SHP77 (cell line): ENCODE data around the gene FUT3.
A peak's percentile ranks its signal among the peaks of the same experiment; 100 is the strongest.
"Not testable (repeated sequence)": the region's sequence is repeated elsewhere in the genome, so short reads cannot be mapped to it uniquely, and the experiment has no call there.

Source experiments
- DNase-seq, 2 experiments: peaks; one replicate each; lab custom pipeline; 2025; lab: John Stamatoyannopoulos, UW

FUT3 gene

GRCh38 chr19:5844456-5845433 lies 6.5 kb downstream of the FUT3 start:
- DNase-seq, result no peak

GRCh38 chr19:5843295-5843927 lies 7.8 kb downstream of the FUT3 start:
- DNase-seq, result no peak

- not testable (repeated sequence) for DNase-seq
Observed at GRCh38 chr19:5841735-5842111, 9.5 kb downstream of the FUT3 start.

DNA sequence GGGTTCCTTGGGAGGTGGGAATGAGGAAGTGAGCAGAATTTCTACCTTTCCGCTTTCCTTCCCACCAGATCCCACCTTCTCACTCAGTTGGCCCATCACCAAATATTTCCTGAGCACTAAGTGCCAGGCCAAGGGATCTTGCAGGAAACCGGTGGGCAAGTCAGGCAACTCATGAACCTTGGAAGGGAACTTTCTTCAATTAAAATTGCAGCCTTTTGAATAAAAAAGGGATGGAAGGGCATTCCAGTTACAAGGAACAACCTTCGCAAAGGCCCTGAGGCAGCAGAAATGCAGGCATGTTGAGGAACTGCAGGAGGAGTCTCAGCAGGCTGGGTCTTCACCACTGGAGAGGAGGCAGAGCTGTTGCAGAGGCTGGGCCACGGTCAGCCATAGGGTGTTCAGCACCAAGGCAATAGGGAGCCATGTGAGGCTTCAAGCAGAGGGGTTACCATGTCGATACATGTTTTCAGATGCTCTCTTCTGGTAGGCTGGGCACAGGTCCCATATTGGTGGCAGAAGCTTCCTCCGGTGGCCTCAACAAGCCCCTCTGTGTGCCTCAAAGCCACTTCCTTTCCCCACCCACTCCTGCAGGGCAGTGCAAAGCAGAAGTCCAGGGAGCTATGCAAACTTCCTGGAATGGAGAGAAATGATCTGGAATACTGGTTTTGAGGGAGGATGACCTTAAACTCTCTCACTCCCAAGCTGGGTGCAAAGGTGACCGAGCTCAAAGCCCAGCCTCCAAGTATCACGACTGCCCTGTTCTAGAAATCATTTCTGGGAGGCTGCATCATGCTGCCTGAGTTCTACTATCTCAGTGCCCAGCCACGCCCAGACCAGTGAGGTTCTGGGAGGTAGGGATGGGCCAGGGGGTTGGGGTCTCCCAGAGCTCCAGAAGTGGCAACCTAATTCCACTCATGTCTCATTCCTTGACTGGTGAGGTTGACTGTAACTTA lies 11.9 kb downstream of the FUT3 start, which contains the start of gene FUT6:
TSS of gene FUT6 (minus strand) at position 638 of the 953 bp plus-strand sequence. CDS start 7,135 bp downstream, outside the sequence.
- DNase-seq, result no peak

DNA sequence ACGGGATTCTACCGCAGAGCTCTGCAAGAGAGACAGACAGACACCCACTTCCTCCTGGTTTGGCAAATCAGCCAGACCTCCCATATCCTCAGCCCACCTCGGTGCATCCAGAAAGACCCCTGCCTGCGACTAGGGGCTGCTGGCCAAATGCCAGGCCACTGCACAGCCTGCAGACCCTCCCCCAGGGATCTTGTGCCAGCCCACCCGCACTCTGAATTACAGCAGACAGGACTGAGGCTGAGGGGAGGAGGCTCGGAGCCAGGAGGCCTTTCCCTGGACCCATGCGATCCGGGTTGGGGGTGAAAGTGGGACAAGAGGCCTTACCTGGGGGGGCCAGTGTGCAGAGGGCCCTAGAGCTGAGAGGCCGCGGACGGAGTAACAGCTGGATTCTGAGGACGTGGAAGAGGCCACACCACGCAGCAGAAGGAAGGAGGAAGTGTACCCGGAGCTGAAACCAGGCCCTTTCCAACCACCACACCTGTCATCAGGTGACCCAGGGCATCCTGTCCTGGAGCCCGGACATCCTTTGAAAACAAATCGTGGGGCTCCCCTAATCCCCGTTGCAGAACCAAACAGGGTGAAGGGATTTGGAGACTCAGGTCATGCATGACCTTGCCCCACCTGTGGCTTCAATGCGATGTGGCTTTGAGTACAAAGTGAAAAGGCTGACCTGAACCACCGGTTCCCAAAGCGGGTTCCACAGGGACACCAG lies 12.7 kb downstream of the FUT3 start:
- DNase-seq, result no peak

GRCh38 chr19:5837761-5838352 lies 13.4 kb downstream of the FUT3 start:
- DNase-seq, result no peak

GRCh38 chr19:5832527-5833216 lies 18.6 kb downstream of the FUT3 start:
- no peak for DNase-seq

GRCh38 chr19:5832061-5832460 lies 19.2 kb downstream of the FUT3 start:
- no peak for DNase-seq

- no peak for DNase-seq
Observed at GRCh38 chr19:5831159-5831558, 20.1 kb downstream of the FUT3 start.

- DNase-seq, result no peak
Observed at GRCh38 chr19:5829567-5830310, 21.5 kb downstream of the FUT3 start.

DNA sequence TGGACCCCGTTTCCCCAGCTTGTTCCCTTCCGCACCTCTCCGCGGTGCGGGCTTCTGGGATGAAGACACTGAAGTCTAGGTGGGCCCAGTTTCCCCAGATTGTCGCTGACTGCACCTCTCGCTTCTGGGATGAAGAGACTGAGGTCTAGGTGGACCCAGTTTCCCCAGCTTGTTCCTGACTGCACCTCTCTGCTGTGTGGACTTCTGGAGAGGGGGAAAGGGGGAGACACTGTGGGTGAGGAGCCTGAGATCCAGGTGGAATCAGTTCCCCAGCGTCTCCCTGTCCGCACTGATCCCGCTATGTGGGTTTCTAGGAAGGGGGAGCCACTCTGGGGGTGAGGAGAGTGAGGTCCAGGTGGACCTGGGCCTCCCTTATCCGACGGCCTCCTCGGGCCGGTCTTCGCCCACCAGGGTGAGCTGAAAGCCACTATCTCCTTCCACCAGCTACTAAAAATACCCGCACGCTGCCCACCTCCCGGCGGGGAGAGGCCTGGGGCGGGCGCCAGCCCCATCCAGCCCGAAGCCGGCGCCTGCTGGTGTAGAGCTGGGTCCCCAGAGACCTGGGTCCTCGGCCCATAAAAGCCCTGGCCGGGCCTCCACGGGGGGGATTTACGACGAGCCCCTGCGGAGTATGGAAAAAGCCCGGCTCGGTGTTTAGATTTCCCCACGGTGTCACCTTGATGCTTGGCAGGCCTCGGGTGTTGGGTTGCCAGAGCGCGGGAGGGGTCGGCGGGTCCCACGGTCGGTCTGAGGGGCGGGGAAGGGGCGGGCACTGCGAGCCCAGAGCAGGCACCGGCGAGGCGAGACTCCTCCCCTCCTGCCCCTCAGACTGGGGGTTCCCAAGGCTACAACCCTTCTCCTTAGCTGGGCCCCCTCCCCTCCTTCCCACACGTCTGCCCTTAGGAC lies 22.3 kb downstream of the FUT3 start:
- DNase-seq, result peak in 1 of 2 experiments; percentile 53

GRCh38 chr19:5827891-5828660 lies 23.2 kb downstream of the FUT3 start:
- DNase-seq, result peak; percentile 88 to 97

DNA sequence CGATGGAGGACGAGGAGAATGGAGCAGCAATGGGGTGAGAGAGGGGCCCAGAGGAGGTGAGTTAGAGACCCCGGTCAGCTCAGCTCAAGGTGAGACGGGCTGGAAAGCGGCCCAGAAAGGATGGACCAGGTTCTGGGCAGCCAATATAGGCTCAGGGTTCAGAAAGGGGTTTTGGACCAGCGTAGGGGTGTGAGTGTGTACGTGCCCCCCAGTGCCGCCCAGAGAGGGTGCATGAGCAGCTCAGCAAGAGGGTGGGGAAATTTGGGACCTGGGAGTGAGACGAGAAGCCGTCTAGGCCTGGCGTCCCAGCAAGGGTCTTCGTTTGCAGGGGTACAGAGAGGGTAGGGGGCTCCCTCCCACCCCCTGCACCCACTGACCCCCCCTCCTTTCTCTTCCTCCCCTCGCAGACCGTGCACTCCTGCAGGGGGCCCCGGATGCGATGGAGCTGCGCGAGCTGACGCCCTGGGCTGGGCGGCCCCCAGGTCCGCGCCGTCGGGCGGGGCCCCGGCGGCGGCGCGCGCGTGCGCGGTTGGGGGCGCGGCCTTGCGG lies 23.8 kb downstream of the FUT3 start:
- no peak for DNase-seq

DNA sequence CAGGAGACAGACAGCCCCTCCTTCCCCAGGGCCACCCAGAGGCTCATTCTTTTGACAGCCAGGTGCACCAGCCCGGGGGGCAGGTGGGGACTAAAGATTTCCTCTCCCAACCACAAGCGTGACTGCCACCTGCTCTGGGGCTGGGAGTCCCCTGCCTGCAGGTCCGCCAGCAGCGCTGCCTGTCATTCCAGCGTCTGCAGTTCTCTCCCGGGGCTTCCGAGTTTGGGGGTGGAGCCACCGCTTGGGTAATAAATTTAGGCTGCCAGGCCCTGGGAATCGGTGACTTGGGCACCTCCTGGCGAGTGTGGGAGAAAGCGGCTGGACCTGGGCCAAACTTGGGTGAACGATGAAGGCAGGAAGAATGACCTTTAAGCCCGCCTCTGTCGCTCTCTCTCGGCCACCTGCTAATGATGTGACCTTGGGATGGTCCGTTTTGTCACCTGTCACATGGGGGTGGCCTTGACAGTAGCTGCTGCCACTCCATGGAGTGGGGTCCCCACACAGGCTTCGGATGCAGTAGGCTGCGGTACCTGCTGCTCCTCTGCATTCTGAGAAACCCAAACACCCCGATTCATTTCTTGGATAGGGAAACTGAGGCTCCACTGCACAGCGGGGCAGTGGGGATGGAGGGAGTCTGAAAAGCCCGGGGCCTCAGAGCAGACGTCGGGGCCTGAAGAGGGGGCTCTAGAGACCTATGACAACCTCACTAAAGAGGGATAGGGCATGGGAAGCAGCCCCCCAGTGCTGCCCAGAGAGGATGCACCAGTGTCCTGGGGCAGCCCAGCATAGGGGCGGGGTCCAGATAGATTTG lies 24.5 kb downstream of the FUT3 start:
- DNase-seq, result peak; percentile 98

- DNase-seq, result no peak
Observed at GRCh38 chr19:5825178-5825577, 26.1 kb downstream of the FUT3 start.

DNA sequence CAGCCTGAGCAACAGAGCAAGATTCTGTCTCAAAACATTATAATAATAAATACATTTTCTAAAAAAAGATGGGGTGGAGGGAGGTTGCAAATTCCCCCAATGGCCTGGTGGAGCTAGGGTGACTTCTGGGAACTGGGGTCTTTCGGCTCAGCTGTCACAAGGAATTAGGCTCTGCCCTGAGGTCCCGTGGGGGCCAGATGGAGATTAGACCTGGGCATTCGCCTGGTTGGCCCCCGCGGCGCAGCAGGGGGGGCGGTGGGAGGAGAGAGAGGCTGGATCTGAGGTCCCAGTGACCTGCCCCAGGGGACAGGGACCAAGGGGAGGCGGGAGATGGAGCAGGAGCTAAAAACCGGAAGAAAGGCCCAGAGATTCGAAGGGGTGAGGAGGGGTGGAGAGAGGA lies 26.5 kb downstream of the FUT3 start:
- no peak for DNase-seq
